GM12878 (cell line): Measurements from ENCODE around the gene ZMIZ1. TPM values are rescaled to one million over a fixed set of nuclear protein-coding genes. Genes with fewer than 3 reads are reported as not detected.

Experiments used
- ATAC-seq: fragments of 200-7000 bp; cut with Tn5 transposase; 3 replicates; pipeline ENCODE4 v1.9.1; 2020; ENCODE audit warnings: mild to moderate bottlenecking, moderate library complexity
- BruUV-seq: library from RNA; stranded (reverse); fragments of 400-500 nt; replicated peaks from 2 replicates; lab custom pipeline; 2021; lab: Mats Ljungman, UMichigan
- CTCF ChIA-PET: fragments of 300-600 bp; sonication (Branson Sonifier 250); formaldehyde crosslinking; extraction: SDS; loops from one replicate; lab custom pipeline; 2021; ENCODE audit warnings: inconsistent platforms; lab: Yijun Ruan, JAX
- POLR2A ChIA-PET: fragments of 350-600 bp; formaldehyde crosslinking; extraction: SDS; loops from one replicate; lab custom pipeline; 2021; ENCODE audit warnings: inconsistent platforms; lab: Charles Lee
- RAD21 ChIA-PET: fragments of 300-600 bp; sonication (Branson Sonifier 250); formaldehyde crosslinking; loops from one replicate; lab custom pipeline; 2023; ENCODE audit warnings: antibody characterized with exemption; ENCODE audit not compliant: unreplicated experiment; lab: Charles Lee
- SMC1A ChIA-PET: fragments of 300-600 bp; sonication (Branson Sonifier 250); formaldehyde crosslinking; loops from one replicate; lab custom pipeline; 2023; ENCODE audit not compliant: unreplicated experiment, uncharacterized antibody; lab: Charles Lee
- DNase-seq: peaks from one replicate; pipeline ENCODE4 v3.0.0-alpha.2; 2011; ENCODE audit warnings: low read depth, low spot score
- FAIRE-seq: peaks from 3 replicates; lab custom pipeline; 2011; peaks lifted over from hg19 to GRCh38; lab: Jason Lieb, UNC
- H2AFZ ChIP-seq: 2 replicates; pipeline ENCODE4 v1.6.0; 2011; ENCODE audit warnings: low read depth, low read length, control low read depth; ENCODE audit not compliant: control insufficient read depth
- H3K27ac ChIP-seq: 2 replicates; pipeline ENCODE4 v1.5.1; 2011; ENCODE audit warnings: control low read depth; ENCODE audit not compliant: control insufficient read depth, insufficient read depth
- H3K27me3 ChIP-seq, 2 experiments: replicated peaks in 1 of 2; 2 replicates each; pipeline versions ENCODE4 v1.6.0 to v1.6.1; 2011; ENCODE audit warnings: low read length in 1 of 2; ENCODE audit not compliant: control insufficient read depth in 2 of 2, insufficient read depth in 2 of 2
- H3K36me3 ChIP-seq, 2 experiments: 2 replicates each; pipeline ENCODE4 v1.5.1; 2011; ENCODE audit warnings: low read length in 1 of 2; ENCODE audit not compliant: control insufficient read depth in 2 of 2, insufficient read depth in 2 of 2
- H3K4me1 ChIP-seq: 2 replicates; pipeline ENCODE4 v1.6.1; 2011; ENCODE audit warnings: mild to moderate bottlenecking, low read length, moderate library complexity, mixed read lengths; ENCODE audit not compliant: control insufficient read depth, insufficient read depth
- H3K4me2 ChIP-seq: 2 replicates; pipeline ENCODE4 v1.6.0; 2011; ENCODE audit warnings: control low read depth; ENCODE audit not compliant: control insufficient read depth, insufficient read depth
- H3K4me3 ChIP-seq: fragments of 200-600 bp; sonication (generic); 2 replicates; pipeline ENCODE4 v1.5.1; 2016
- H3K79me2 ChIP-seq: 2 replicates; pipeline ENCODE4 v1.6.0; 2011; ENCODE audit warnings: low read length; ENCODE audit not compliant: control insufficient read depth, insufficient read depth
- H3K9ac ChIP-seq: 2 replicates; pipeline ENCODE4 v1.8.0; 2011; ENCODE audit warnings: low read length, control low read depth, mixed read lengths; ENCODE audit not compliant: control insufficient read depth, insufficient read depth
- H3K9me3 ChIP-seq: replicated peaks from 3 replicates; pipeline ENCODE4 v1.5.1; 2011; ENCODE audit warnings: mild to moderate bottlenecking, low read length; ENCODE audit not compliant: control insufficient read depth, insufficient read depth
- H4K20me1 ChIP-seq: 2 replicates; pipeline ENCODE4 v1.6.0; 2011; ENCODE audit not compliant: control insufficient read depth, insufficient read depth
- MLLT1 ChIP-seq: fragments of 450-650 bp; IDR thresholded peaks from 2 replicates; pipeline ENCODE4 v1.6.1; 2016; ENCODE audit warnings: mild to moderate bottlenecking
- POLR2A ChIP-seq: IDR thresholded peaks from 2 replicates; pipeline ENCODE4 v1.6.1; 2011; ENCODE audit warnings: low read depth, mild to moderate bottlenecking, low read length
- SMAD5 ChIP-seq: IDR thresholded peaks from 2 replicates; pipeline ENCODE4 v1.6.1; 2016; ENCODE audit warnings: antibody characterized with exemption, low read depth
- WGBS: methylation state at CpG from one replicate; pipeline ENCODE4 v1.1.6; 2016; ENCODE audit warnings: low lambda C conversion rate; ENCODE audit not compliant: insufficient replicate concordance, insufficient coverage; ENCODE audit errors: missing lambda C conversion rate; 5-methylcytosine and 5-hydroxymethylcytosine counted together
- in situ Hi-C: fragments of 300-500 bp; cut with MboI; formaldehyde crosslinking; loops from 9 replicates; pipeline ENCODE4 v1.14.3; 2018; ENCODE audit warnings: mixed read lengths
- intact Hi-C: fragments of 100-400 bp; cut with micrococcal nuclease; formaldehyde crosslinking; loops from one replicate; pipeline ENCODE4 v1.14.2; 2022; ENCODE audit not compliant: unreplicated experiment
- polyA plus RNA-seq, 11 experiments: library from polyadenylated mRNA; depleted of rRNA in 4 of 11; unstranded in 6 of 11; stranded (reverse) in 5 of 11; fragments of >200 nt; fragmentation: Nextera tagmentation in 4 of 11; fragmentation: Illumina TruSeq in 1 of 11; extraction: Ambion mirVana in 4 of 11; extraction: Trizol in 1 of 11; gene quantifications; 1 replicate in 1 of 11; 2 replicates in 10 of 11; pipeline versions ENCODE4 v1.2.1 to v1.2.3, GENCODE V29; 2011 to 2016; ENCODE audit warnings: inconsistent platforms in 2 of 11, missing spikeins in 2 of 11, low read depth in 1 of 11
- total RNA-seq, 4 experiments: library from RNA; depleted of rRNA in 3 of 4; stranded (reverse); fragments of >200 nt in 3 of 4; fragmentation: Illumina TruSeq in 1 of 4; extraction: Trizol in 1 of 4; gene quantifications; 2 replicates each; pipeline versions ENCODE4 v1.2.1 to v1.2.3, GENCODE V29; 2013 to 2021

The ZMIZ1 gene
- total and polyA plus RNA-seq, 10 of the 15 experiments (the other 5 are each of a cell fraction or from before 2014, with no cell fraction given) = 3.1 to 82.3 (median 14.9) TPM

GRCh38 chr10:79313911-79314439 is 245.2 kb downstream of the ZMIZ1 start:
- Histone ChIP-seq H3K36me3 (peaks cover 3 to 27% of the 10 kb centered on the region in 2 experiments; a peak in 3 of 4 replicates), H3K9me3 (no peaks in the 10 kb centered on the region; the same call in 2 of the 3 replicates), H3K4me1 (peaks cover 27% of the 10 kb centered on the region), H3K79me2 (no peaks in the 10 kb centered on the region), H3K27ac (no peak overlapping the region), H3K4me2 (no peak overlapping the region), H3K27me3 (no peaks in the 10 kb centered on the region), H3K9ac (no peak overlapping the region), H4K20me1 (no peaks in the 10 kb centered on the region), H2AFZ (no peak overlapping the region), H3K4me3 (no peak overlapping the region)
- ATAC-seq (no peak), FAIRE-seq (no peak), DNase-seq (no peak)
- RAD21 ChIA-PET = no interaction called here
- in situ Hi-C loops = no loop called here
- TF ChIP-seq SMAD5 (no peak), POLR2A (peak; percentile 60; the same call in 1 of the 2 replicates), MLLT1 (no peak)
- WGBS = 90% methylated on average over 11 of the region's 11 CpGs
- SMC1A ChIA-PET = no interaction called here
- CTCF ChIA-PET = no interaction called here
- POLR2A ChIA-PET = interaction anchor here (1.0 kb wide), 1 partner anchor 33 kb away, joined by 3 read pairs; the partner anchor contains the start of gene PPIF
- intact Hi-C loops = no loop called here
- BruUV-seq = no TSS peak
